Erythroblast (primary cell): ENCODE data around the gene PARN.

Experiments used
- GATA1 ChIP-seq: IDR thresholded peaks from 2 replicates; pipeline ENCODE4 v1.6.1; 2011; ENCODE audit warnings: low read depth, mild to moderate bottlenecking, control low read depth, low read length, moderate library complexity
- POLR2A ChIP-seq: IDR thresholded peaks from 2 replicates; pipeline ENCODE4 v1.6.1; 2011; ENCODE audit warnings: mild to moderate bottlenecking, low read length

DNA sequence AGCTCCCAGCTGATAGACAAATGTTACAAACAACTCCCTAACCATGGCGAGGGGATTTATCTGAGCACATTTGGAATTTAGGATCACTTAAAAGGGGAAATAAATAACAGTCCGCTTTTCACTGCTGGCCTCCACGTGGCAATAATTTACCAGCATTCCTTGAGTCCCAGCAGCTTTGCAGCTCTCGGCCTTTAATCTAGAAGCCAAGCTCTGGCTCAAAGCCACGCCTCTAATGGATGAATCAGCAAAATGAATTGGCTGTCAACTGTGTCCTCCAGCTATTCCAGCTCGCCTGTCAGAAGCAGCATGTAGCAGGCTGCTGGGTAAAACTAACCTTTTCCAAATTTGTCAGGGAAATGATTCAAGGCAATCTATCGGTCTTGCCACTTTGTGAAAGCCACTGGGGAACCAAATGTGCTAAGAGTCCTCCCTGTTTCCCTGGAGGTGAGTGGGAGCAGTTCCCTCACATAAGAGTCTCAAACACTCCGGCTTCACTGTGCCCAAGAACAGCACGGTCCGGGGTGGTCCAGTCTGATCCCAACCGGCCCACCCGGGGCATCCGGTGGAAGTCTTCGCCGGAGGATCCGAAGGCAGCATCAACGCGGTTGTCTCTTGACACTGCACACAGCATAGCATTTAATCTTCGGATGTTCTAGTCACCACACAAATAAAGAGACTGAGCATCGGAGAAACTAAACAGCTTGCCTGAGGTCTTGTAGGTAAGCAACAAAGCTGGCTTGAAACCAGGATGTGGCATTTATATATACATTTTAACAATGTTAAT is 143.3 kb downstream of the PARN start:
- TF ChIP-seq POLR2A (peak; percentile 46), GATA1 (no peak)
